SK-N-SH (cell line): ENCODE measurements around the gene TRIM4. TPM values are rescaled to one million over a fixed set of nuclear protein-coding genes. Genes with fewer than 3 reads are reported as not detected.

ENCODE experiments used
- CTCF ChIA-PET: fragments of 300-600, 350-600 bp; formaldehyde crosslinking; extraction: SDS; loops from one replicate; lab custom pipeline; 2021; lab: Yijun Ruan, JAX
- POLR2A ChIA-PET: fragments of 350-600 bp; sonication (Branson Sonifier 250); formaldehyde crosslinking; extraction: SDS; loops from one replicate; lab custom pipeline; 2020; ENCODE audit warnings: antibody characterized with exemption, inconsistent platforms; lab: Yijun Ruan, JAX
- DNase-seq: peaks from one replicate; pipeline ENCODE4 v3.0.0; 2012
- H2AFZ ChIP-seq: fragments of 200-600 bp; sonication (generic); 2 replicates; pipeline ENCODE4 v1.8.1; 2016; ENCODE audit warnings: antibody characterized with exemption, mild to moderate bottlenecking, low read depth
- H3F3A ChIP-seq: fragments of 200-600 bp; sonication (generic); replicated peaks from 2 replicates; pipeline ENCODE3; 2016; ENCODE audit warnings: antibody characterized with exemption, mild to moderate bottlenecking; ENCODE audit not compliant: insufficient read depth
- H3K27ac ChIP-seq, 2 experiments: fragments of 200-500 bp in 1 of 2; fragments of 200-600 bp in 1 of 2; sonication (Bioruptor generic) in 1 of 2; sonication (generic), shearing (Covaris generic) in 1 of 2; 2 replicates each; pipeline versions ENCODE4 v1.5.1 to v1.6.1; 2014 to 2016; ENCODE audit warnings: low read depth in 2 of 2, inconsistent platforms in 1 of 2, low read length in 1 of 2, mild to moderate bottlenecking in 1 of 2, mixed read lengths in 1 of 2
- H3K27me3 ChIP-seq: fragments of 200-600 bp; sonication (generic), shearing (Covaris generic); 2 replicates; pipeline ENCODE4 v1.6.1; 2016; ENCODE audit warnings: mixed run types; ENCODE audit not compliant: insufficient read depth
- H3K36me3 ChIP-seq, 2 experiments: fragments of 200-500 bp in 1 of 2; fragments of 200-600 bp in 1 of 2; sonication (Bioruptor generic) in 1 of 2; sonication (generic) in 1 of 2; replicated peaks in 1 of 2; 2 replicates each; pipeline versions ENCODE3 to v1.5.1; 2014 to 2016; ENCODE audit warnings: low read length in 1 of 2, mild to moderate bottlenecking in 1 of 2; ENCODE audit not compliant: insufficient read depth in 2 of 2, control insufficient read depth in 1 of 2
- H3K4me1 ChIP-seq, 2 experiments: fragments of 200-500 bp in 1 of 2; fragments of 200-600 bp in 1 of 2; sonication (Bioruptor generic) in 1 of 2; sonication (generic), shearing (Covaris generic) in 1 of 2; 2 replicates each; pipeline versions ENCODE4 v1.5.1 to v1.6.1; 2014 to 2016; ENCODE audit warnings: low read depth in 1 of 2, low read length in 1 of 2, mixed run types in 1 of 2; ENCODE audit not compliant: insufficient read depth in 2 of 2, control insufficient read depth in 1 of 2
- H3K4me2 ChIP-seq: fragments of 200-600 bp; sonication (generic), shearing (Covaris generic); 2 replicates; pipeline ENCODE4 v1.6.1; 2017; ENCODE audit warnings: mixed run types
- H3K4me3 ChIP-seq, 2 experiments: fragments of 200-500 bp in 1 of 2; fragments of 200-600 bp in 1 of 2; sonication (Bioruptor generic) in 1 of 2; sonication (generic), shearing (Covaris generic) in 1 of 2; 2 replicates each; pipeline versions ENCODE4 v1.5.1 to v1.8.1; 2014 to 2016; ENCODE audit warnings: low read depth in 2 of 2, inconsistent platforms in 1 of 2, low read length in 1 of 2, mild to moderate bottlenecking in 1 of 2, mixed read lengths in 1 of 2, moderate library complexity in 1 of 2
- H3K79me2 ChIP-seq: fragments of 200-600 bp; sonication (generic); 2 replicates; pipeline ENCODE4 v1.8.1; 2017; ENCODE audit warnings: mild to moderate bottlenecking; ENCODE audit not compliant: insufficient read depth
- H3K9ac ChIP-seq: fragments of 200-600 bp; sonication (generic); 2 replicates; pipeline ENCODE4 v1.6.1; 2017; ENCODE audit warnings: mixed run types
- H3K9me2 ChIP-seq: fragments of 200-600 bp; sonication (generic); 2 replicates; pipeline ENCODE4 v1.6.1; 2017; ENCODE audit warnings: mixed run types
- H3K9me3 ChIP-seq: fragments of 200-600 bp; sonication (generic); 2 replicates; pipeline ENCODE4 v1.6.1; 2017; ENCODE audit warnings: mixed run types, mild to moderate bottlenecking, moderate library complexity
- H4K20me1 ChIP-seq: fragments of 200-600 bp; sonication (generic); 2 replicates; pipeline ENCODE4 v1.6.1; 2017; ENCODE audit warnings: mild to moderate bottlenecking, mixed run types; ENCODE audit not compliant: insufficient read depth
- ELF1 ChIP-seq: IDR thresholded peaks from 2 replicates; pipeline ENCODE4 v1.4.0; 2012
- EP300 ChIP-seq, 2 experiments: IDR thresholded peaks; 2 replicates each; pipeline versions ENCODE4 v1.4.0 to v1.6.1; 2012; ENCODE audit warnings: borderline replicate concordance in 1 of 2, low read depth in 1 of 2, low read length in 1 of 2
- MEF2A ChIP-seq: IDR thresholded peaks from 2 replicates; pipeline ENCODE4 v1.4.0; 2012; ENCODE audit warnings: low read depth, borderline replicate concordance
- NFIC ChIP-seq: IDR thresholded peaks from 2 replicates; pipeline ENCODE4 v1.4.0; 2012; ENCODE audit warnings: borderline replicate concordance
- RXRA ChIP-seq: IDR thresholded peaks from 2 replicates; pipeline ENCODE4 v1.4.0; 2012; ENCODE audit warnings: low read depth, mild to moderate bottlenecking, borderline replicate concordance
- SIN3A ChIP-seq: IDR thresholded peaks from 2 replicates; pipeline ENCODE4 v1.6.1; 2012; ENCODE audit warnings: low read depth, mild to moderate bottlenecking, low read length, moderate library complexity, borderline replicate concordance
- WGBS: methylation state at CpG from one replicate; pipeline ENCODE4 v1.1.6; 2017; ENCODE audit warnings: low lambda C conversion rate; 5-methylcytosine and 5-hydroxymethylcytosine counted together
- polyA plus RNA-seq, 3 experiments: library from polyadenylated mRNA; depleted of rRNA; stranded (reverse); fragments of >200 nt; gene quantifications; 2 replicates each; pipeline ENCODE4 v1.2.3, GENCODE V29; 2012
- TF ChIP-seq, protein P1 (sequence below): fragments of 150-350 bp; IDR thresholded peaks from 2 replicates; pipeline ENCODE4 v1.6.1; 2017; ENCODE audit warnings: antibody characterized with exemption, low read length, low read depth, borderline replicate concordance
- TF ChIP-seq, protein P2 (sequence below): IDR thresholded peaks from 2 replicates; pipeline ENCODE4 v1.6.1; 2012; ENCODE audit warnings: mild to moderate bottlenecking, low read depth, low read length, moderate library complexity

TRIM4 gene
- polyA plus RNA-seq, 1 of the 3 experiments (the other 2 are of a cell fraction), result 6.6 TPM

DNA sequence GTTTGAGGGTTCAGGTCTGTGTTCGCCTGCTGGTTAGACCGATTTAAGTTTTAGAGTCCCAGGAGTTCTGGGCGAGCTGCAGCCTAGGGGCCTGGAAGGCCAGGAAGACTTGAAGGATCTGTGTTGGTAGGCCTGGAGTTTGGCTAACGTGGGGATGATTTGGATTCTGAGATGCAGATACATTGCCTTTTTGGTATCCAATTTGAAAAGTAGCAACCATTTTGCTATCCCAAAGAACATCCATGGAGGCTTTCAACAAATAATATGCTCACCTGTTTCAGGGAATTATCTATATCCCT lies 433 bp upstream of the TRIM4 start (continued):
- TF ChIP-seq, protein P1, sequence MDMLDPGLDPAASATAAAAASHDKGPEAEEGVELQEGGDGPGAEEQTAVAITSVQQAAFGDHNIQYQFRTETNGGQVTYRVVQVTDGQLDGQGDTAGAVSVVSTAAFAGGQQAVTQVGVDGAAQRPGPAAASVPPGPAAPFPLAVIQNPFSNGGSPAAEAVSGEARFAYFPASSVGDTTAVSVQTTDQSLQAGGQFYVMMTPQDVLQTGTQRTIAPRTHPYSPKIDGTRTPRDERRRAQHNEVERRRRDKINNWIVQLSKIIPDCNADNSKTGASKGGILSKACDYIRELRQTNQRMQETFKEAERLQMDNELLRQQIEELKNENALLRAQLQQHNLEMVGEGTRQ, result no peak
- TF ChIP-seq, protein P2, sequence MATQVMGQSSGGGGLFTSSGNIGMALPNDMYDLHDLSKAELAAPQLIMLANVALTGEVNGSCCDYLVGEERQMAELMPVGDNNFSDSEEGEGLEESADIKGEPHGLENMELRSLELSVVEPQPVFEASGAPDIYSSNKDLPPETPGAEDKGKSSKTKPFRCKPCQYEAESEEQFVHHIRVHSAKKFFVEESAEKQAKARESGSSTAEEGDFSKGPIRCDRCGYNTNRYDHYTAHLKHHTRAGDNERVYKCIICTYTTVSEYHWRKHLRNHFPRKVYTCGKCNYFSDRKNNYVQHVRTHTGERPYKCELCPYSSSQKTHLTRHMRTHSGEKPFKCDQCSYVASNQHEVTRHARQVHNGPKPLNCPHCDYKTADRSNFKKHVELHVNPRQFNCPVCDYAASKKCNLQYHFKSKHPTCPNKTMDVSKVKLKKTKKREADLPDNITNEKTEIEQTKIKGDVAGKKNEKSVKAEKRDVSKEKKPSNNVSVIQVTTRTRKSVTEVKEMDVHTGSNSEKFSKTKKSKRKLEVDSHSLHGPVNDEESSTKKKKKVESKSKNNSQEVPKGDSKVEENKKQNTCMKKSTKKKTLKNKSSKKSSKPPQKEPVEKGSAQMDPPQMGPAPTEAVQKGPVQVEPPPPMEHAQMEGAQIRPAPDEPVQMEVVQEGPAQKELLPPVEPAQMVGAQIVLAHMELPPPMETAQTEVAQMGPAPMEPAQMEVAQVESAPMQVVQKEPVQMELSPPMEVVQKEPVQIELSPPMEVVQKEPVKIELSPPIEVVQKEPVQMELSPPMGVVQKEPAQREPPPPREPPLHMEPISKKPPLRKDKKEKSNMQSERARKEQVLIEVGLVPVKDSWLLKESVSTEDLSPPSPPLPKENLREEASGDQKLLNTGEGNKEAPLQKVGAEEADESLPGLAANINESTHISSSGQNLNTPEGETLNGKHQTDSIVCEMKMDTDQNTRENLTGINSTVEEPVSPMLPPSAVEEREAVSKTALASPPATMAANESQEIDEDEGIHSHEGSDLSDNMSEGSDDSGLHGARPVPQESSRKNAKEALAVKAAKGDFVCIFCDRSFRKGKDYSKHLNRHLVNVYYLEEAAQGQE, result no peak
- TF ChIP-seq, all 33 proteins: peak for 0

DNA sequence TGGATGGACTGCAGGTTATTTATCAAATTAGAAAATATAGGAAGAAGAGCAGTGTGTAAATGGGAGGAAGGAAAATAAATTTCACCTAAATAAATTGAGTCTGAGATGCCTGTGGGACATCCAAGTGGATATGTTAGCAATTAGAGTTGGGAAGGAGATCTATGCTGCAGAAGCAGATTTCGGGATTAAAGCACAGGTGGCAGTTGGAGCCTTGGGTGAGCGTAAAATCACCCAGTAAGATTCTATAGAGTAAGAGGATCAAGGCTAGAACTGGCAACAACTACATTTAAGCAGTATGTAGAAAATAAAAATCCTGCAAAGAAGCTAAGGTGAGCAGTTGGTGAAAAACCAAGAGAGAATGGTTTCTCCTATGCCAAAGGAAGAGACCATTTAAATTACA lies 8.4 kb downstream of the TRIM4 start:
- Histone ChIP-seq H3K4me3 (no peak overlapping the region), H3K4me1 (no peaks in the 10 kb centered on the region), H3K9me3 (0 out of 2 replicates have a peak, but pooled peaks cover 4% of the 10 kb centered on the region), H4K20me1 (no peaks in the 10 kb centered on the region), H3K27ac (no peak overlapping the region), H3F3A (no peaks in the 10 kb centered on the region), H3K9me2 (no peaks in the 10 kb centered on the region), H2AFZ (no peak overlapping the region), H3K36me3 (peaks cover 3 to 5% of the 10 kb centered on the region in 2 experiments), H3K4me2 (no peak overlapping the region), H3K79me2 (peaks cover 14% of the 10 kb centered on the region), H3K9ac (no peak overlapping the region), H3K27me3 (peaks cover 18% of the 10 kb centered on the region; the same call in 1 of the 2 replicates)
- WGBS, result 29% methylated on average over 2 of the region's 2 CpGs
- no peak for TF ChIP-seq NFIC
- DNase-seq, result no peak
- ChIA-PET CTCF (interaction anchor here (6.9 kb wide), 1 partner anchor 78 kb away, joined by 85 read pairs; no protein-coding TSS in a partner anchor), POLR2A (no interaction called here)

DNA sequence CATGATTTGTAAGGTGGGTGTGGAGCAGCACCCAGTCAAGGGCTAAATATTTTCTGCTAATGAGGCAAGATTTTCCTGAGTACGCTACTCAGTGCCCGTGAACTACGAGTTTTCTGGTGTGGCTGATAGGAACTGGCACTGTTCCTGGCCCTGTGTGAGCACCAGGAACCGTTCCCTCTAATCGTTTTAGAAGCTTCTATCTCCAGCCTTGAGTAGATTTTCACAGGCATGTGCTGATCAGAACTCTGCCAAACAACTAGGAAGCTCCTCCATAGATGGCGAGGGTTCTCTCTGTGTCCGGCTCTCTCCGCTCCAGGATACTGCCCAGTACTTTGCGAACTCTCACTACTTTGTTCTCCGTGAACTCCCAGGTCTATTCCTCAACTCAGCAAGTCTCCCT lies 17.7 kb downstream of the TRIM4 start:
- no peak for TF ChIP-seq RXRA
- no peak for TF ChIP-seq ELF1
- TF ChIP-seq EP300 (IDR thresholded peaks at IDR 0.05; ENCODE audit: borderline replicate concordance in 1 of 2, low read depth in 1 of 2, low read length in 1 of 2), result no peak
- no peak for TF ChIP-seq NFIC
- TF ChIP-seq MEF2A, result no peak
- no peak for TF ChIP-seq SIN3A
- no peaks in the 10 kb centered on the region for H3K9me3 ChIP-seq
- H3K4me1 ChIP-seq, result peaks cover 0 to 13% of the 10 kb centered on the region in 2 experiments; a peak in 2 of 4 replicates
- CTCF ChIA-PET, result no interaction called here
- no peak overlapping the region for H3K9ac ChIP-seq
- DNase-seq, result no peak
- no peaks in the 10 kb centered on the region for H3F3A ChIP-seq
- H3K79me2 ChIP-seq, result no peaks in the 10 kb centered on the region; the same call in 1 of the 2 replicates
- peaks cover 15 to 28% of the 10 kb centered on the region in 2 experiments for H3K36me3 ChIP-seq
- H3K9me2 ChIP-seq, result no peaks in the 10 kb centered on the region
- peaks cover 5% of the 10 kb centered on the region; the same call in 1 of the 2 replicates for H3K27me3 ChIP-seq
- H3K27ac ChIP-seq, result no peak overlapping the region
- POLR2A ChIA-PET, result no interaction called here
- H3K4me2 ChIP-seq, result no peak overlapping the region
- H3K4me3 ChIP-seq, result no peak overlapping the region
- no peaks in the 10 kb centered on the region for H4K20me1 ChIP-seq
- no peak overlapping the region for H2AFZ ChIP-seq
- 51% methylated on average over 10 of the region's 10 CpGs for WGBS
